ENCODE measurements around the gene CBFB. TPM values are rescaled to one million over a fixed set of nuclear protein-coding genes. Genes with fewer than 3 reads are reported as not detected.
"Not testable (repeated sequence)": the region's sequence is repeated elsewhere in the genome, so short reads cannot be mapped to it uniquely, and the experiment has no call there.

Gene CBFB
- total and polyA plus RNA-seq, 2 donors: 49.4 to 54.3 TPM

- no peaks in the 10 kb centered on the region for H3K9me3 ChIP-seq (ENCODE audit: control insufficient read depth in 2 of 2, insufficient read depth in 1 of 2, low read length in 1 of 2)
- H3K27me3 ChIP-seq (ENCODE audit: control insufficient read depth in 2 of 2, insufficient read depth in 1 of 2, low read length in 1 of 2): no peaks in the 10 kb centered on the region
- H3K27ac ChIP-seq (ENCODE audit: low read depth in 1 of 2, low read length in 1 of 2): no peak overlapping the region
- H3K4me3 ChIP-seq (ENCODE audit: low read length in 2 of 2): no peak overlapping the region
- no peak for DNase-seq (ENCODE audit: low read depth in 6 of 9, low spot score in 9 of 9)
- peaks cover 9 to 12% of the 10 kb centered on the region in 2 donors for H3K4me1 ChIP-seq (ENCODE audit: control insufficient read depth in 2 of 2, insufficient read depth in 2 of 2, low read length in 2 of 2)
- H3K36me3 ChIP-seq (ENCODE audit: control insufficient read depth in 2 of 2, insufficient read depth in 2 of 2, low read length in 1 of 2): peaks cover 2 to 8% of the 10 kb centered on the region in 2 donors
- WGBS: 98% methylated on average over 2 of the region's 2 CpGs
Measured at GRCh38 chr16:67114793-67115192, 85.8 kb downstream of the CBFB start.

GRCh38 chr16:67115639-67116038 lies 86.7 kb downstream of the CBFB start:
- Histone ChIP-seq H3K27ac (ENCODE audit: low read depth in 1 of 2, low read length in 1 of 2) (no peak overlapping the region), H3K36me3 (ENCODE audit: control insufficient read depth in 2 of 2, insufficient read depth in 2 of 2, low read length in 1 of 2) (peaks cover 4 to 8% of the 10 kb centered on the region in 2 donors)
- no peak for DNase-seq (ENCODE audit: low read depth in 6 of 9, low spot score in 9 of 9)

GRCh38 chr16:67116388-67117311 lies 87.7 kb downstream of the CBFB start:
- Histone ChIP-seq H3K4me1 (ENCODE audit: control insufficient read depth in 2 of 2, insufficient read depth in 2 of 2, low read length in 2 of 2) (no peaks in the 10 kb centered on the region), H3K4me3 (ENCODE audit: low read length in 2 of 2) (no peak overlapping the region), H3K27ac (ENCODE audit: low read depth in 1 of 2, low read length in 1 of 2) (no peak overlapping the region), H3K9me3 (ENCODE audit: control insufficient read depth in 2 of 2, insufficient read depth in 1 of 2, low read length in 1 of 2) (no peaks in the 10 kb centered on the region), H3K27me3 (ENCODE audit: control insufficient read depth in 2 of 2, insufficient read depth in 1 of 2, low read length in 1 of 2) (no peaks in the 10 kb centered on the region), H3K36me3 (ENCODE audit: control insufficient read depth in 2 of 2, insufficient read depth in 2 of 2, low read length in 1 of 2) (peaks cover 12 to 16% of the 10 kb centered on the region in 2 donors)
- 96% methylated on average over 13 of the region's 13 CpGs for WGBS
- DNase-seq (ENCODE audit: low read depth in 6 of 9, low spot score in 9 of 9): no peak

More at GRCh38 chr16:67115639-67116038, 86.7 kb downstream of the CBFB start:
- no peaks in the 10 kb centered on the region for H3K27me3 ChIP-seq (ENCODE audit: control insufficient read depth in 2 of 2, insufficient read depth in 1 of 2, low read length in 1 of 2)
- H3K4me3 ChIP-seq (ENCODE audit: low read length in 2 of 2): no peak overlapping the region
- no peaks in the 10 kb centered on the region for H3K9me3 ChIP-seq (ENCODE audit: control insufficient read depth in 2 of 2, insufficient read depth in 1 of 2, low read length in 1 of 2)
- WGBS: 95% methylated on average over 7 of the region's 7 CpGs
- H3K4me1 ChIP-seq (ENCODE audit: control insufficient read depth in 2 of 2, insufficient read depth in 2 of 2, low read length in 2 of 2): peaks cover 6 to 7% of the 10 kb centered on the region in 2 donors

- H3K36me3 ChIP-seq (ENCODE audit: control insufficient read depth in 2 of 2, insufficient read depth in 2 of 2, low read length in 1 of 2): peaks cover 22 to 26% of the 10 kb centered on the region in 2 donors
Measured at GRCh38 chr16:67117716-67118115, 88.8 kb downstream of the CBFB start.

GRCh38 chr16:67120025-67120424 lies 91.1 kb downstream of the CBFB start:
- Histone ChIP-seq H3K4me3 (ENCODE audit: low read length in 2 of 2) (no peak overlapping the region), H3K27me3 (ENCODE audit: control insufficient read depth in 2 of 2, insufficient read depth in 1 of 2, low read length in 1 of 2) (no peaks in the 10 kb centered on the region), H3K4me1 (ENCODE audit: control insufficient read depth in 2 of 2, insufficient read depth in 2 of 2, low read length in 2 of 2) (no peaks in the 10 kb centered on the region), H3K9me3 (ENCODE audit: control insufficient read depth in 2 of 2, insufficient read depth in 1 of 2, low read length in 1 of 2) (no peaks in the 10 kb centered on the region), H3K27ac (ENCODE audit: low read depth in 1 of 2, low read length in 1 of 2) (no peak overlapping the region), H3K36me3 (ENCODE audit: control insufficient read depth in 2 of 2, insufficient read depth in 2 of 2, low read length in 1 of 2) (peaks cover 26 to 32% of the 10 kb centered on the region in 2 donors)
- DNase-seq (ENCODE audit: low read depth in 6 of 9, low spot score in 9 of 9): no peak
- 96% methylated on average over 5 of the region's 5 CpGs for WGBS

More at GRCh38 chr16:67117716-67118115, 88.8 kb downstream of the CBFB start:
- no peaks in the 10 kb centered on the region for H3K4me1 ChIP-seq (ENCODE audit: control insufficient read depth in 2 of 2, insufficient read depth in 2 of 2, low read length in 2 of 2)
- H3K27me3 ChIP-seq (ENCODE audit: control insufficient read depth in 2 of 2, insufficient read depth in 1 of 2, low read length in 1 of 2): no peaks in the 10 kb centered on the region
- WGBS: 99% methylated on average over 9 of the region's 9 CpGs
- no peak overlapping the region for H3K4me3 ChIP-seq (ENCODE audit: low read length in 2 of 2)
- H3K9me3 ChIP-seq (ENCODE audit: control insufficient read depth in 2 of 2, insufficient read depth in 1 of 2, low read length in 1 of 2): no peaks in the 10 kb centered on the region
- DNase-seq (ENCODE audit: low read depth in 6 of 9, low spot score in 9 of 9): no peak
- H3K27ac ChIP-seq (ENCODE audit: low read depth in 1 of 2, low read length in 1 of 2): no peak overlapping the region

- not testable (repeated sequence) for H3K9me3 ChIP-seq (ENCODE audit: control insufficient read depth in 2 of 2, insufficient read depth in 1 of 2, low read length in 1 of 2); H3K4me1 ChIP-seq (ENCODE audit: control insufficient read depth in 2 of 2, insufficient read depth in 2 of 2, low read length in 2 of 2); H3K4me3 ChIP-seq (ENCODE audit: low read length in 2 of 2); DNase-seq (ENCODE audit: low read depth in 6 of 9, low spot score in 9 of 9); H3K27me3 ChIP-seq (ENCODE audit: control insufficient read depth in 2 of 2, insufficient read depth in 1 of 2, low read length in 1 of 2)
- H3K36me3 ChIP-seq (ENCODE audit: control insufficient read depth in 2 of 2, insufficient read depth in 2 of 2, low read length in 1 of 2): peaks cover 31 to 35% of the 10 kb centered on the region in 2 donors
- peak overlapping the region in 1 of 2 donors; percentile 42 for H3K27ac ChIP-seq (ENCODE audit: low read depth in 1 of 2, low read length in 1 of 2)
- 96% methylated on average over 5 of the region's 5 CpGs for WGBS
Measured at GRCh38 chr16:67122799-67123198, 93.8 kb downstream of the CBFB start.

GRCh38 chr16:67128417-67128816 lies 99.5 kb downstream of the CBFB start:
- no peak for DNase-seq (ENCODE audit: low read depth in 6 of 9, low spot score in 9 of 9)
- no peaks in the 10 kb centered on the region for H3K9me3 ChIP-seq (ENCODE audit: control insufficient read depth in 2 of 2, insufficient read depth in 1 of 2, low read length in 1 of 2)
- no peak overlapping the region for H3K27ac ChIP-seq (ENCODE audit: low read depth in 1 of 2, low read length in 1 of 2)
- peaks cover 25 to 33% of the 10 kb centered on the region in 2 donors for H3K36me3 ChIP-seq (ENCODE audit: control insufficient read depth in 2 of 2, insufficient read depth in 2 of 2, low read length in 1 of 2)
- no peaks in the 10 kb centered on the region for H3K4me1 ChIP-seq (ENCODE audit: control insufficient read depth in 2 of 2, insufficient read depth in 2 of 2, low read length in 2 of 2)
- H3K4me3 ChIP-seq (ENCODE audit: low read length in 2 of 2): no peak overlapping the region
- H3K27me3 ChIP-seq (ENCODE audit: control insufficient read depth in 2 of 2, insufficient read depth in 1 of 2, low read length in 1 of 2): no peaks in the 10 kb centered on the region

- Histone ChIP-seq H3K9me3 (ENCODE audit: control insufficient read depth in 2 of 2, insufficient read depth in 1 of 2, low read length in 1 of 2) (no peaks in the 10 kb centered on the region), H3K36me3 (ENCODE audit: control insufficient read depth in 2 of 2, insufficient read depth in 2 of 2, low read length in 1 of 2) (peaks cover 27 to 31% of the 10 kb centered on the region in 2 donors), H3K27ac (ENCODE audit: low read depth in 1 of 2, low read length in 1 of 2) (no peak overlapping the region), H3K4me1 (ENCODE audit: control insufficient read depth in 2 of 2, insufficient read depth in 2 of 2, low read length in 2 of 2) (no peaks in the 10 kb centered on the region), H3K27me3 (ENCODE audit: control insufficient read depth in 2 of 2, insufficient read depth in 1 of 2, low read length in 1 of 2) (no peaks in the 10 kb centered on the region), H3K4me3 (ENCODE audit: low read length in 2 of 2) (no peak overlapping the region)
- no peak for DNase-seq (ENCODE audit: low read depth in 6 of 9, low spot score in 9 of 9)
- 98% methylated on average over 3 of the region's 3 CpGs for WGBS
Measured at GRCh38 chr16:67128887-67129286, 99.9 kb downstream of the CBFB start.

- Histone ChIP-seq H3K27ac (ENCODE audit: low read depth in 1 of 2, low read length in 1 of 2) (no peak overlapping the region), H3K27me3 (ENCODE audit: control insufficient read depth in 2 of 2, insufficient read depth in 1 of 2, low read length in 1 of 2) (no peaks in the 10 kb centered on the region), H3K9me3 (ENCODE audit: control insufficient read depth in 2 of 2, insufficient read depth in 1 of 2, low read length in 1 of 2) (no peaks in the 10 kb centered on the region), H3K36me3 (ENCODE audit: control insufficient read depth in 2 of 2, insufficient read depth in 2 of 2, low read length in 1 of 2) (peaks cover 31 to 33% of the 10 kb centered on the region in 2 donors), H3K4me1 (ENCODE audit: control insufficient read depth in 2 of 2, insufficient read depth in 2 of 2, low read length in 2 of 2) (no peaks in the 10 kb centered on the region), H3K4me3 (ENCODE audit: low read length in 2 of 2) (no peak overlapping the region)
- 98% methylated on average over 3 of the region's 3 CpGs for WGBS
- no peak for DNase-seq (ENCODE audit: low read depth in 6 of 9, low spot score in 9 of 9)
Measured at GRCh38 chr16:67129422-67129821, 100.5 kb downstream of the CBFB start.

All from thymus (tissue), 11 donors.